Subcutaneous adipose tissue (tissue), 4 donors: ENCODE measurements around the gene ZSCAN23. TPM values are rescaled to one million over a fixed set of nuclear protein-coding genes. Genes with fewer than 3 reads are reported as not detected.

ENCODE experiments used
- CTCF ChIP-seq: fragments of 450-650 bp; IDR thresholded peaks from one replicate; pipeline ENCODE4 v1.5.1; 2016; ENCODE audit warnings: low read depth, mild to moderate bottlenecking, control low read depth, antibody characterized with exemption, moderate library complexity
- total RNA-seq, 4 donors: library from RNA; depleted of rRNA; stranded (reverse); fragments of >200 nt; gene quantifications; one replicate each; pipeline ENCODE4 v1.1.0, GENCODE V29; 2016

ZSCAN23 gene
- total RNA-seq, 4 donors from 2014 or later: 0.65 to 2.2 (median 1.7) TPM

GRCh38 chr6:28401172-28401571, 42.1 kb downstream of the ZSCAN23 start:
- TF ChIP-seq CTCF: no peak

GRCh38 chr6:28400122-28400451, 43.2 kb downstream of the ZSCAN23 start:
- no peak for TF ChIP-seq CTCF

GRCh38 chr6:28399350-28400121, 43.8 kb downstream of the ZSCAN23 start, which contains the start of gene ZSCAN12:
TSS of gene ZSCAN12 (minus strand) at chr6:28399747. CDS start at chr6:28398405, 1,342 bp downstream.
- TF ChIP-seq CTCF: no peak

- TF ChIP-seq CTCF: no peak
Measured at GRCh38 chr6:28395918-28396317, 47.4 kb downstream of the ZSCAN23 start.

- TF ChIP-seq CTCF: no peak
Measured at GRCh38 chr6:28393912-28394662, 49.2 kb downstream of the ZSCAN23 start.

- no peak for TF ChIP-seq CTCF
Measured at GRCh38 chr6:28390688-28391087, 52.6 kb downstream of the ZSCAN23 start.

- TF ChIP-seq CTCF: no peak
Measured at GRCh38 chr6:28384143-28384533, 59.2 kb downstream of the ZSCAN23 start.
